ENCODE data around the gene FOSL1. TPM values are rescaled to one million over a fixed set of nuclear protein-coding genes. Genes with fewer than 3 reads are reported as not detected.

The FOSL1 gene
- total RNA-seq, 1 experiment from 2014 or later = 125 TPM

DNA sequence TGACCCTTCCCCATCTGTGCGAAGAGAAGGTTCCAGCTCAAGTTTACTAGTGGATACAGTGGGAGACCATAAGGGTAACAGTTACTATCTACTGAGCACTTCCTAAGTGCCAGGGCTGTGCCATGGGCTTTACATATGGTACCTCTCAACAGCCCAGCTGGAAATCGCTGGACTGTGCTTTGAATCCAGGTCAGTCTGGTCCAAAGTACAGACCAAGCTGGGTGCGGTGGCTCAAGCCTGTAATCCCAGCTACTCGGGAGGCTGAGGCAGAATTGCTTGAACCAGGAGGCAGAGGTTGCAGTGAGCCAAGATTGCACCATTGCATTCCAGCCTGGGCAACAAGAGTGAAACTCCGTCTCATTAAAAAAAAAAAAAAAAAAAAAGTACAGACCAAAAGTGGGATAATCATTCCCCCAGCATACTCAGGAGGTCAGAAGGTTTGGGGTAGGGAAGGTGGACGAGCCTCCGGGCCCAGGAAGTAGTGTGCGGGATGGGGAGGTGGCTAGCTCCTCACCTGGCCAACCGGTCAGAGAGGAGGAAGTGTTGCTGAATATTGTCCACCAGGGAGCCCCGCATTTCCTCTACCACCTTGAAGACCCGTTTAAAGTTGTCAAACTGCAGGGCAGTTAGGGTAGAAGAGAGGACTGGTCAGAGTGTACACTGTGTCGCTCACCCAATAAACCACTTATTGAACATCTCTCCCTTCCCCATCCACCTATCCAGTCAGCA lies 14.2 kb downstream of the FOSL1 start:
- BruUV-seq (replicated peaks) = no TSS peak
- no peak overlapping the region for H3K27ac ChIP-seq (ENCODE audit: low read depth, low read length)
- peaks cover 14 to 50% of the 10 kb centered on the region in 2 experiments for H3K36me3 ChIP-seq (ENCODE audit: control insufficient read depth in 1 of 2, insufficient read depth in 2 of 2, low read length in 2 of 2)
- no peak overlapping the region for H3K4me3 ChIP-seq (replicated peaks in 1 of 2; ENCODE audit: low read depth in 1 of 2, low read length in 2 of 2)
- H3K4me1 ChIP-seq (ENCODE audit: control insufficient read depth in 1 of 2, insufficient read depth in 2 of 2, low read length in 2 of 2) = peaks cover 15 to 50% of the 10 kb centered on the region in 2 experiments
- H3K4me2 ChIP-seq (ENCODE audit: low read length) = no peak overlapping the region
- no peak overlapping the region for H3K9ac ChIP-seq (ENCODE audit: low read length)
- DNase-seq (ENCODE audit: low read depth, low spot score) (no peak), ATAC-seq (no peak)
- TF ChIP-seq SP1 (IDR thresholded peaks at IDR 0.05; ENCODE audit: low read depth) (no peak), ELF1 (IDR thresholded peaks at IDR 0.05; ENCODE audit: borderline replicate concordance, low read depth) (no peak), YY1 (IDR thresholded peaks at IDR 0.05; ENCODE audit: extremely low read depth, insufficient replicate concordance, low read depth, low read length) (no peak), TCF7L2 (IDR thresholded peaks at IDR 0.05; ENCODE audit: borderline replicate concordance, extremely low read depth, insufficient read depth, insufficient read length) (no peak)
- TF ChIP-seq, protein P1, sequence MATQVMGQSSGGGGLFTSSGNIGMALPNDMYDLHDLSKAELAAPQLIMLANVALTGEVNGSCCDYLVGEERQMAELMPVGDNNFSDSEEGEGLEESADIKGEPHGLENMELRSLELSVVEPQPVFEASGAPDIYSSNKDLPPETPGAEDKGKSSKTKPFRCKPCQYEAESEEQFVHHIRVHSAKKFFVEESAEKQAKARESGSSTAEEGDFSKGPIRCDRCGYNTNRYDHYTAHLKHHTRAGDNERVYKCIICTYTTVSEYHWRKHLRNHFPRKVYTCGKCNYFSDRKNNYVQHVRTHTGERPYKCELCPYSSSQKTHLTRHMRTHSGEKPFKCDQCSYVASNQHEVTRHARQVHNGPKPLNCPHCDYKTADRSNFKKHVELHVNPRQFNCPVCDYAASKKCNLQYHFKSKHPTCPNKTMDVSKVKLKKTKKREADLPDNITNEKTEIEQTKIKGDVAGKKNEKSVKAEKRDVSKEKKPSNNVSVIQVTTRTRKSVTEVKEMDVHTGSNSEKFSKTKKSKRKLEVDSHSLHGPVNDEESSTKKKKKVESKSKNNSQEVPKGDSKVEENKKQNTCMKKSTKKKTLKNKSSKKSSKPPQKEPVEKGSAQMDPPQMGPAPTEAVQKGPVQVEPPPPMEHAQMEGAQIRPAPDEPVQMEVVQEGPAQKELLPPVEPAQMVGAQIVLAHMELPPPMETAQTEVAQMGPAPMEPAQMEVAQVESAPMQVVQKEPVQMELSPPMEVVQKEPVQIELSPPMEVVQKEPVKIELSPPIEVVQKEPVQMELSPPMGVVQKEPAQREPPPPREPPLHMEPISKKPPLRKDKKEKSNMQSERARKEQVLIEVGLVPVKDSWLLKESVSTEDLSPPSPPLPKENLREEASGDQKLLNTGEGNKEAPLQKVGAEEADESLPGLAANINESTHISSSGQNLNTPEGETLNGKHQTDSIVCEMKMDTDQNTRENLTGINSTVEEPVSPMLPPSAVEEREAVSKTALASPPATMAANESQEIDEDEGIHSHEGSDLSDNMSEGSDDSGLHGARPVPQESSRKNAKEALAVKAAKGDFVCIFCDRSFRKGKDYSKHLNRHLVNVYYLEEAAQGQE (IDR thresholded peaks at IDR 0.05; ENCODE audit: low read depth) = no peak
- intact Hi-C loops (cut with micrococcal nuclease) = no loop called here
- RAD21 ChIA-PET (ENCODE audit: low non-redundant PET in 1 of 2, low total read pairs in 2 of 2, uncharacterized antibody in 2 of 2, unreplicated experiment in 2 of 2) = interaction anchor here in 1 of 2 experiments (1.2 kb wide), 1 partner anchor 136 kb away, joined by 3 read pairs; no protein-coding TSS in a partner anchor
- H3K9me3 ChIP-seq (ENCODE audit: control insufficient read depth in 1 of 2, insufficient read depth in 1 of 2, low read depth in 1 of 2, low read length in 2 of 2) = no peaks in the 10 kb centered on the region
- H2AFZ ChIP-seq (ENCODE audit: low read depth, low read length, poor library complexity, severe bottlenecking) = no peak overlapping the region
- no peaks in the 10 kb centered on the region for H3K27me3 ChIP-seq (ENCODE audit: insufficient read depth, low read length)
- POLR2A ChIA-PET = interaction anchor here (0.7 to 0.9 kb wide), 2 partner anchors 27 to 28 kb away, joined by 3 to 4 read pairs; partner anchors contain the start of gene CFL1
- CTCF ChIA-PET = interaction anchor here (1.0 to 3.1 kb wide), 8 partner anchors 16 to 180 kb away, joined by 3 to 38 read pairs (median 6); partner anchors contain the start of genes KAT5 and MUS81
- H3K79me2 ChIP-seq (ENCODE audit: insufficient read depth, low read length) = peaks cover 39% of the 10 kb centered on the region
- H4K20me1 ChIP-seq (ENCODE audit: insufficient read depth) = no peaks in the 10 kb centered on the region
- no peaks in the 10 kb centered on the region for H3K9me2 ChIP-seq (ENCODE audit: insufficient read depth)
